Chondrocyte (in vitro differentiated cells): ENCODE measurements around the gene FBXO33. TPM values are rescaled to one million over a fixed set of nuclear protein-coding genes. Genes with fewer than 3 reads are reported as not detected.

Source experiments
- DNase-seq: peaks from one replicate; pipeline ENCODE4 v3.0.0; 2021; ENCODE audit warnings: mixed read lengths, low spot score
- H3K27ac Mint-ChIP-seq: one replicate; pipeline ENCODE4 v1.8.0; 2021; ENCODE audit warnings: mild to moderate bottlenecking, moderate library complexity, mixed read lengths; ENCODE audit not compliant: unreplicated experiment
- H3K27me3 Mint-ChIP-seq: 2 replicates; pipeline ENCODE4 v1.8.0; 2021; ENCODE audit warnings: low read depth, mixed read lengths
- H3K36me3 Mint-ChIP-seq: 2 replicates; pipeline ENCODE4 v1.8.0; 2021; ENCODE audit warnings: low read depth, mixed read lengths
- H3K4me1 Mint-ChIP-seq: 2 replicates; pipeline ENCODE4 v1.8.0; 2021; ENCODE audit warnings: low read depth, mild to moderate bottlenecking, mixed read lengths
- H3K4me3 Mint-ChIP-seq: one replicate; pipeline ENCODE4 v1.8.0; 2021; ENCODE audit warnings: mild to moderate bottlenecking, moderate library complexity, mixed read lengths; ENCODE audit not compliant: unreplicated experiment
- H3K9me3 Mint-ChIP-seq: 2 replicates; pipeline ENCODE4 v1.8.0; 2021; ENCODE audit warnings: low read depth, mixed read lengths
- CTCF ChIP-seq: fragments of 200-600 bp; sonication (generic); IDR thresholded peaks from 2 replicates; pipeline ENCODE4 v1.5.0; 2021; ENCODE audit warnings: antibody characterized with exemption, mild to moderate bottlenecking, moderate library complexity
- total RNA-seq: library from RNA; stranded (reverse); gene quantifications from 3 replicates; pipeline ENCODE4 v1.2.1, GENCODE V29; 2021

Gene FBXO33
- total RNA-seq, 1 donor from 2014 or later, result 9.2 TPM

- Mint-ChIP-seq H3K27me3 (no peaks in the 10 kb centered on the region), H3K4me1 (peaks cover 19% of the 10 kb centered on the region), H3K36me3 (no peaks in the 10 kb centered on the region), H3K27ac (no peak overlapping the region), H3K4me3 (no peak overlapping the region), H3K9me3 (no peaks in the 10 kb centered on the region)
- DNase-seq, result no peak
- TF ChIP-seq CTCF, result no peak
Measured at GRCh38 chr14:39435241-39435640, 3.0 kb upstream of the FBXO33 start.

GRCh38 chr14:39434401-39434800 is 2.2 kb upstream of the FBXO33 start:
- DNase-seq, result no peak
- no peaks in the 10 kb centered on the region for H3K9me3 Mint-ChIP-seq
- H3K4me3 Mint-ChIP-seq, result no peak overlapping the region
- TF ChIP-seq CTCF, result no peak
- H3K27me3 Mint-ChIP-seq, result no peaks in the 10 kb centered on the region
- H3K4me1 Mint-ChIP-seq, result peaks cover 27% of the 10 kb centered on the region
- H3K27ac Mint-ChIP-seq, result no peak overlapping the region
- H3K36me3 Mint-ChIP-seq, result no peaks in the 10 kb centered on the region

GRCh38 chr14:39433452-39433813 is 1.2 kb upstream of the FBXO33 start:
- H3K27me3 Mint-ChIP-seq, result no peaks in the 10 kb centered on the region
- H3K4me3 Mint-ChIP-seq, result peak overlapping the region; percentile 98
- no peaks in the 10 kb centered on the region for H3K9me3 Mint-ChIP-seq
- no peak for DNase-seq
- peak overlapping the region; percentile 95 for H3K27ac Mint-ChIP-seq
- H3K4me1 Mint-ChIP-seq, result peaks cover 35% of the 10 kb centered on the region
- no peaks in the 10 kb centered on the region for H3K36me3 Mint-ChIP-seq
- no peak for TF ChIP-seq CTCF

- Mint-ChIP-seq H3K27ac (peak overlapping the region; percentile 95), H3K27me3 (no peaks in the 10 kb centered on the region), H3K4me1 (peaks cover 37% of the 10 kb centered on the region), H3K36me3 (no peaks in the 10 kb centered on the region), H3K9me3 (no peaks in the 10 kb centered on the region), H3K4me3 (peak overlapping the region; percentile 98)
- TF ChIP-seq CTCF, result peak; percentile 61
- peak; percentile 93 for DNase-seq
Measured at GRCh38 chr14:39432619-39433451, 602 bp upstream of the FBXO33 start.

- H3K27ac Mint-ChIP-seq, result peak overlapping the region; percentile 100
- H3K27me3 Mint-ChIP-seq, result no peaks in the 10 kb centered on the region
- no peak for TF ChIP-seq CTCF
- H3K9me3 Mint-ChIP-seq, result no peaks in the 10 kb centered on the region
- peaks cover 40% of the 10 kb centered on the region for H3K4me1 Mint-ChIP-seq
- H3K4me3 Mint-ChIP-seq, result peak overlapping the region; percentile 98
- peak; percentile 92 for DNase-seq
- H3K36me3 Mint-ChIP-seq, result no peaks in the 10 kb centered on the region
Measured at GRCh38 chr14:39431416-39432178, 636 bp downstream of the FBXO33 start.
